Measurements from ENCODE around the gene PEX1.
"Not testable (repeated sequence)": the region's sequence is repeated elsewhere in the genome, so short reads cannot be mapped to it uniquely, and the experiment has no call there.

Gene PEX1

DNA sequence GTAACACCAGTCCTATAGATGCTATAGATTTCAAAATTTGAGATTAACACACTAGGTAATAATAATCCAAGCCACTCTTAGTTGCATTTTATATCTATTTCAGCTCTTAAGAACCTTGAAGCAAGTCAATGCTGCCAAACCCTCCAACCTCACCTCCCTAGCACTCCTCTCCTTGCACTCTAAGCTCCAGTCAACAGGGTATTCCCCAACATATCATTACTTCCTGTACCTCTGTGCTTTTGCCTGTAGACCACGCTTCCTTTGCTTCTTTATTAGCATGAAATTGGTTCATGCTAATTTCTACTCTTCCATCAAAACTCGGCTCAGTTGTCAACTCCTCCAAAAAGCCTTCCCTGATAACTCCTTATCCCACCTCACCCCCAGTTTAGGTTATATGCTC lies 24.6 kb downstream of the PEX1 start:
- DNase-seq: no peak

DNA sequence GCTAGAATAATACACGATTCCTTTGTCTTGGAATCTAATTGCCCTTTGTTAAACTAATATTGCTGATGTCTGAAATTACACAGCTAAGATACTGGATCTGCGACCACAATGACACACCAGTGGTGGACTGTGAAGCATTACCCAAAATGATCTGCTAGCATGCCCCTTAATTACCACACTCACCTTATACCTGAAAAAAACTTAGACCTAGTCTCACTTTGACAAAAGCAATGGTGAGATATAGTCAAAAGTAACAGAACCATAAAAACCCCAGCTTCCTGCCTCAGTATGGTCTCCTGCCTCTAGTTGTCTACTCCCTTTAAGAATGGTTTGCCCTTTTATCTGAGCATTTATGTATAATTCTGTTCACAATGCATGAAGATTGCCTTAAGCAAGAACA lies 29.8 kb downstream of the PEX1 start:
- DNase-seq: no peak

DNA sequence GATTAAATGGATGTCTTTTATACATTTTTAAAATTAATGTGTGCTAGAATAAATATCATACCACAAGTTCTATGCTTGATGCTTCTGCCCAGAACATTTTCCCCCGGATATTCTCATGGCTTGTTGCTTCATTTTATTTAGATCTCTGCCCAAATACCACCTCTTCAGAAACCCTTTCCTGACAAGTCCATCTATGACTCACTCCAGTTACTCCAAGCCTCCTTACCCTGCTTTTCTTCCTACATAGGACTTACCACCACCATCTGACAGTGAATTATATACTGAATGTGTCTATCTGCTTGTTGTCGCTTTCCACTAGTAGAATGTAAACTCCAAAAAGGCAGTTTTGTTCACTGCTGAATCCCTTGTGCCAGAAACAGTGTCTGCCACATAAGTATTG lies 31.4 kb downstream of the PEX1 start:
- no peak for DNase-seq

DNA sequence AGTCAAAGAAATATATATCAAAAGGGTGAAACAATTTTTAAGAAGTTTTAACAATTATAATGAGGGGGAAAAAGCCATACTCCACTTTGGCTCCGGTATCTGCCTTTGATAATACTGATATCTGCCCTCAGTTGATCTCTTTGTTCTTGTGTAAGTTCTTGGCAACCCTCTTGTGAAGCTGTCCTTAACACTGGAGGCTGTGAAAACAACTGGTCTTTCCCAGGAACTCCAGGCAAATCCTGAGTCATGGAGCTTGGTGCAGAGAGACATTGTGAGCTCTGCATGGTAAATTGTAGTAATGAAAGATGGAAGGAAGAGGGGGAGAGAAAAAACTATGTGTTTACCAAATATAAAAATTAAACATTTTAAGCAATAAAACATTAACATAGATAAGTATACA lies 38.7 kb downstream of the PEX1 start:
- DNase-seq: no peak

DNA sequence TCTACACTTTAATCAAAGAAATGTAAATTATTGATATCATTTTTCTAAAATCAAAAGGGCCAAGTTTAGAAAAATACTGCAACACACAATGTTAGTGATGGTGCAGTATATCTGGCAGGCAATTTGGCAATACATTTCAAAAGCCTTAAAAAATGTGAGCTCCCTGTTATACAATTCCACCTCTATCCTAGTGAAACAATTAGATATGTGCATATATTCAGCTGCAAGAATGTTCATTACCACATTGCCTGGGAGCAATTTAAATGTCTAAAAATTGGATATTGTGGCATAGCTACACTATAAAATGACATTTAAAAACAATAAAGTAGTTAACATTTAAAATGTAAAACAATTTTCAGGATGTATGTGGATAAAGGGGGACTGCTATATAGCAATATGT lies 40.5 kb downstream of the PEX1 start:
- no peak for DNase-seq

DNA sequence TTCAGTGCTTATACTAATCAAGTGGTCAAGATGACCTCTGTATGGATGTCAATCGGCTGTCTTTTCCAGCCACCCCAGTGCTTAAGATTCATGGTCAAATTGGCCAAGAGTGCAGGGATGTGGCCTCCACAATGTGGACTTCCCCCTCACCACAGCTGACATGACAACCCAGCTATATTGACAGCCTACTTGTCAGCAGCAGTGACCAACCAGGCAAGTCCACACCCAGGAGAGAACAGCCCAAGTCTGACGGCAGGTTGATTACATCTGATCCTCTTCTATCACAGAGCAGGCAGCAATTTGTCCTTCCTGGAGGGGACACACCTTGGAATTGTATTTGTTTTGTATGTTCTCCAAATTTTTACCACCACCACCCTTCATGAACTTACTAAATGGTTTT lies 42.3 kb downstream of the PEX1 start:
- DNase-seq: no peak

DNA sequence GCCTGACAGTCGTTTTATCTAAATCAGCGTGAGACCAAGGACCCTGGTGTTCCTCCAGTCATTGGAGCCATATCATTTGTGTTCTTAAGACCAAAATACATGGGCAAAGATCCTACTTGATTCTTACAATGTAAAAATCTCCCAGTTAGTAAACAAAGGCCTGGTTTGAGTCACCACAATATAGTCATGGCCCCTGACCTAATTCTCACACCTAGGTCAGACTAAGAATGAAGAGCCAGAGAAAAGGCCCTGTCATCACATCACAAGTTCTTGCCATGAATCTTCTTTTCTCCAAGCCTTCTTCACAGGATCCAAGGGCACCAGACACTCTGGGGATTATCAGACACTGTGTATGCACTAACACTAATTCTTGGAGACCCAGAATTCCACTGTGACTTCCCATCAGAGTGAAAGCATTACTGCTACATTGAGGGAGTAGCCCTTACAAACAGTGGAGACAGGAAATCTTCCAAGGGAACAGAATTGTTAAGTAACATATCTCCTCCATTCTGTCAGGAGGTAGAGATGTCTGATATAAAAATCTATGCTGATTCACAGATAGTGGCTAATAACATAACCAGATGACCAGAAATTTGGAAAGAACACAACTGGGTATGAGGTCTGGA lies 42.9 kb downstream of the PEX1 start:
- DNase-seq: peak; percentile 15

DNA sequence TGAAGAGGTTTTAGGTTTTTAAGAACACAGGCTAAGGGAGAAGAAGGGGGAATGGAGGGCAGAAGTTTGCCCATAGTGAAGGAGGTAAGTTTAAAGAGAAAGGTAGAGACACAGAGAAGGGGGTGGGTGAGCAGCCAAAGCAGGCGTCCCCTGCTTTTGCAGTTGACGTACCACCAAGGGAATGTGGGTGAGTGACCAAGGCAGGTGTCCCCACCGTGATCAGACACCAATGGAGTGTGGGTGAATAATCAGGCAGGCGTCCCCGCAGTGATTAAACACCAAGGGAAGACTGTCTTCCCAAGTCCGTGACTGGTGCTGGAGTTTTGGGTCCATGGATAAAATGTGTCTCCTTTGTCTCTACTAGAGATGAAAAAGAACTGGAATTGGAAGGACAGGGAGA lies 44.1 kb downstream of the PEX1 start:
- DNase-seq: not testable (repeated sequence)

DNA sequence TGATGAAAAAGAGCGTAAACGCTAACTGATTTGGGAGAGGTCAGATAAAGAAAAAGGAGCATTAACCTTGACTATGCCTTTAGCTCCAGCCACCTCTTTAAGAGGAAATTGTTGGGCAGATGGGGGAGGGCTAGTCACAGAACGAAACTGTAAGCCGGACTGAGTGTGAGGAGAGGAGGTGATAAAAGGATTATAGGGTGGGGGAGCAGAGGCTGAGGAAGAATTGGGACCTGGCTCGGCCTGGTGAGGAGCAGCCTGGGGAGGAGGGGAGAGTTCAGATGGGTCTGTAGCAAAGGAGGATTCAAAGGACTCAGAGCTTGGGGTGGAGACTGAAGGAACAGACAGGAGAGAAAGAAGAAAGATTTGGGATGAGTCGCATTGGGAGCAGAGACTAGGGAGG lies 44.7 kb downstream of the PEX1 start:
- DNase-seq: peak; percentile 93

DNA sequence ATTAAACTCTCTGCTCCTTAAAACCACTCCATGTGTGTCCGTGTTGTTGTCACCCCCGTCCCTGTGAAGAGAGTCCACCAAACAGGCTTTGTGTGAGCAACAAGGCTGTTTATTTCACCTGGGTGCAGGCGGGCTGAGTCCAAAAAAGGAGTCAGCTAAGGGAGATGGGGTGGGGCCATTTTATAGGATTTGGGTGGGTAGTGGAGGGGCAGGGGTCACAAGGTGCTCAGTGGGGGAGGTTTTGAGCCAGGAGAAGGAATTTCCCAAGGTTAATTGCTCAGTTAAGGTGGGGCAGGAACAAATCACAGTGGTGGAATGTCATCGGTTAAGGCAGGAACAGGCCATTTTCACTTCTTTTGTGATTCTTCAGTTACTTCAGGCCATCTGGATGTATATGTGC lies 49.2 kb downstream of the PEX1 start:
- DNase-seq: not testable (repeated sequence)

DNA sequence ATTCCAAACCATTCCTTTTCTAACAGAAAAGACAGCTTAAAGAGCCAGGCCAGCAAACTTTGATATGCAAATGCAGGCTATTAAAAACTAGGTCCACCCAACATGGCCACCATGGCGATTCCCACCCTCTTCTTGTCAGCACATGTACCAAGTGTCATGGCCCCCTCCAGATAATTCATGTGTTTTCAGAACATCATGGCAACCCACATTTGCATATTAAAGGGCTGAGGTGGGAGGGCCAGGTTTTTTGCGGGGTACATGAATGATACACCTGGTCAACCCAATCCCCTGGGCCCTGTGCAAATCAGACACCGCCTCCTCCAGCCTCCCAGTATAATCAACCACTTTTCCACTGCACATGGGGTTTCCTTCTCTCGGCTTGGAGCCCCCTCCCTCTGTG lies 49.6 kb downstream of the PEX1 start:
- DNase-seq: no peak

DNA sequence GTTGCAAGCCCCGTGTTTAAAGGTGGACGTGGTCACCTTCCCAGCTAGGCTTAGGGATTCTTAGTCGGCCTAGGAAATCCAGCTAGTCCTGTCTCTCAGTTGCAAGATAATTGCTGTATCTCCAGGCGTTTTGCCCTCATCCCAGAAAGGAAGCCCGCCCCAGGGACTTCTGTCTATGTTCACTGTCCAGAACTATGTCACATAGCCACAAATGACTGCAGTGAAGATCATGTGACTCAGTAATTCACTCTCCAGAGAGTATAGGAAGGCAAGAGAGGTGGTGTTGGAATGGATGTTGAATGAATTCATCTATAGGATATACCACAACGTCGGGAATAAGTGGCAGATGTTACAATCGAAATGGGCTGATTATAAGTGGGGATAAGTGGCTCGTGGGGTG lies 50.2 kb downstream of the PEX1 start:
- peak; percentile 66 for DNase-seq

DNA sequence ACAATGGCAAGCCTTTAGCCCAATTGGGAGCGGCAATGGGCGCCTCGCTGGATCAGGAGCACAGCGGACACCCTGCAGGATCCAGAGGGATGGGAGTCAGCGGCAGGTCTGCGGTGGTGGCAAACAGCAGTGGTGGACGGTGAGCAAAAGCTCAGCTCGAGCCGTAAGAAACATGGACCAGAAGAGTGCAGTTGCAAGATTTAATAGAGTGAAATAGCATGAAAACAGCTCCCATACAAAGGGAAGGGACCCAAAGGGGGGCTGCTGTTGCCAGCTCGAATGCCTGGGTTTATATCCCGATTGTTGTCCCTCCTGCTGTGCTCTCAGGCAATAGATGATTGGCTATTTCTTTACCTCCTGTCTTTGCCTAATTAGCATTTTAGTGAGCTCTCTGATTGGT lies 50.6 kb downstream of the PEX1 start, which contains the start of gene ERVW-1:
Gene ERVW-1 (minus strand): TSS at position 266 of the 400 bp plus-strand sequence. CDS start 7,565 bp downstream, outside the sequence.
- DNase-seq: not testable (repeated sequence)

DNA sequence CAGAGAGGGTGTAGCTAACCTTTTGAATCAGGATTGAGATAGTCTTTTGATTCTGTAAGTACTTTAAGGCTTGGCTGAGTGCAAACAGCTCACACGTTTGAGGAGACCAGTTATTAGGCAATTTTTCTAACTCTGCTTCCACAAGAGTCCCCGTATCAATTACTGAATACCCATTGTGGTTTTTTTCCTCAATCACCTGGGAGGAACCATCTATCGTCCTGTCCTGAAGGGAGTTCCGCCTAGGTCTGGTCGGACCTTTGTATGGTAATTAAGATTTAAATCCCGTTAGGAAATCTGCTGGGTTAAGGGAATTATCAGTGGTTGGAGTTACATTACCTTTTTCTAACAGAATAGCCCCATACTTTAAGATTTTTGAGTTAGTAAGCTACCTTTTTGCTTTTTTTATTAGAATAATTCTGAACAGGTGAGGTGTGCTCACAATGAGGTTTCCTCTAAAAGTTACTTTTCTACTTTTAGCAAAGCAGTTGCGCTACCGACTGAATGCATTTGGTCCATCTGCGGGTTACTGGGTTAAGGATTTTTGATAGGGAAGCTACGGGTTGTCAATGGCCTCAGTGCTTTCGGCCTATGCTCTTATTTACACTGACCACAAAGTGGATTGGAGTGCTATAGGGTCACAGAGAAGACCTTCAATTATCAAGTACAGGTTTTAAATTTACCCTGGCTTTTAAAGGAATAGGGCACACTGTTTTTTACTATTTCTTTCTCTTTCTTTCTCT lies 52.3 kb downstream of the PEX1 start:
- DNase-seq: not testable (repeated sequence)

DNA sequence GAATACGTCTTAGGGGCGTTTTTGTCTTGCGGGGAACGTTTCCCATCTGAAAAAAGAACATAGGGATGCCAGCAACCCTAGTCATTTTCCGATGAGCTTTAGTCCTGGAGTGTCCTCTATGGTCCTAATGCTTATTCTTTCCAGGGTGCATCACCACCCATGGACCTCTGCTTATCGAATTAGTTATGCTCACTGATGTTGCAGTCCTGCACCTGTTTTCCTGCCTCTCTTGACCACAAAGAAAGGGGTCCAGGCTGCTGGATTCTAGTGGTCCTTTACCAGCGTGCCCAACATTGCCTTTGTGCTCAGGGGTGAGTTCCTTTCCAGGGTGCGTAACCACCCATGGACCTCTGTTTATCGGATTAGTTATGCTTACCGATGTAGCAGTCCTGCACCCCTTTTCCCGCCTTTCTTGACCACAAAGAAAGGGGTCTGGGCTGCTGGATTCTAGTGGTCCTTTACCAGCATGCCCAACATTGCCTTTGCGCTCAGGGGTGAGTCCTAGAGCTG lies 53.0 kb downstream of the PEX1 start:
- not testable (repeated sequence) for DNase-seq

DNA sequence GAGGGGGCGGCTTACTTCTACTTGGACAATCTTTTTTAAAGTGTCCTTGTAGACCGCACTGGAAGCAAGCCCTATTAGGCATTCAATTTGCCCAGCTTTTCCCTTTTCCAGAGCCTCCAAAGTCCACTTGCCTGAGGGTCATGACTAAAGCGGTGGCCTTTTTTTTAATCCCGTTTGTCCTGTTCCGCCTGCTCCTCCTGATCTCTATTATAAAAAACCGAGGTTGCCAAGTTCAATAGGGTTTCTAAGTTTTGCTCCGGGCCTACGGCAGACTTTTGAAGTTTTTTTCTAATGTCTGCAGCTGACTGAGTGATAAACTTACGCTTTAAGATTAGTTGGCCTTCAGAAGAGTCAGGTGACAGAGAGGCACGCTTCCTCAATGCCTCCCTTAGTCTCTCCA lies 54.3 kb downstream of the PEX1 start:
- DNase-seq: not testable (repeated sequence)

DNA sequence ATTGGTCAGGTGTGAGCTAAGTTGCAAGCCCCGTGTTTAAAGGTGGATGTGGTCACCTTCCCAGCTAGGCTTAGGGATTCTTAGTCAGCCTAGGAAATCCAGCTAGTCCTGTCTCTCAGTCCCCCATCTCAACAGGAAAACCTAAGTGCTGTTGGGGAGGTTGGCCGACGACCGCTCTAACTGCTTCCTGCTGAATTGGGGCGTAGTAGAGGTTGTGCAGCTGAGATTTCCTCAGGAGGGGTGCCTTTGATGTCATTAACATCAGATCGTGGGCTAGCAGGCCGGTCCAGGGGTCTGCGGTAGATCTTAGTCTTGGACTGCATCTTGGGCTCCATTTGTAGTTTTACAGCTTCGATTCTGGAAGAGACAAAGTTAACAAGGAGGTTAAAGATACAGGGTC lies 59.7 kb downstream of the PEX1 start:
- DNase-seq: not testable (repeated sequence)

DNA sequence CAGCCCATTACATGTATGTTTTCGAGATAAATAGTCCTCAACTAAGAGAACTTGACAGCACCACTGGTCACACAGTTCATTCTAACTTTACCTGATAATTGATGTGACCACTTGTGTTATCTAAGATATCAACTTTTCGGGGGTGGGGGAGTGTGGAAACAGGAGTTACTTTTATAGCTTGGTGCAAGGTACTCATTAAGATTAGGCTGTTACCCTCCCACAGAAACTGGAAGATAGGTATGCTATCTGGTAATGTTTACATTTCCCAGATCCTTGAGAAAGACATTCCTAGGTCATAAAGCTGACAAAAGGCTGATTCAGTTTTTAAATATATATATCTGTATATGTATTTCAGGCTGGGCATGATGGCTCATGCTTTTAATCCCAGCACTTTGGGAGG lies 61.6 kb downstream of the PEX1 start:
- no peak for DNase-seq

DNA sequence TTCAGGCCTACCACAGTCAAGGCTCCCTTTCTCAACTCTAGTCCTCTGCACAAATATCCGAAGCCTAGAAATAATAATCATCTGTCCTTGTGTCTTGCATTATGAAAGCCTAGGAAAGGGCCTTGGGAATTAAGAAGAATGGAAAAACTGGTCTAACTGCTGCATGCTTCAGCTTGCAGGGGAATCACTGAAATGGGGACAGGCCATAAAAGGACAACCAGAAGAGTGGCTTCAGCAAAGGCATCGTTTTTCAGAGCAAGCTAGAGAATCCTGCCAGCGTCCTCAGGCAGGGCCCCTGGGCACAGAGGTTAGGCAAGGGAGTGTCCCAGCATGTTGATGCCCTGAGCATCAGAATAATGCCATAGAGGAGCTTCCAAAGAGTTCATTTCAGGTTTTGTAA lies 63.8 kb downstream of the PEX1 start:
- DNase-seq: no peak

DNA sequence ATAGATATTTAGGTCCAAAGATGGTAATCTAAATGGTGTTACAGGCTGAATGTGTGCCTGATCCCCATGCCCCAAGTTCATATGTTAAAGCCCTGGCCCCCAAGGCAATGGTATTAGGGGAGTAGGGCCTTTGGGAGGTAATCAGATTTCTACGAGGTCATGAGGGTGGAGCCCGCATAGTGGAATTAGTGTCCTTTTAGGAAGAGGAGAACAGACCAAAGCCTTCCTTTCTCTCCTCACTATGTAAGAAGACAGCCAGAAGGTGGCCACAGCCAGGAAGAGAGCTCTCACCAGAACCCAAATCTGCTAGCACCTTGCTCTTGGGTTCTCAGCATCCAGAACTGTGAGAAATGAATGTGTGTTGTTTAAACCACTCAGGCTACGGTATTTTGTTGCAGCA lies 65.8 kb downstream of the PEX1 start:
- peak; percentile 27 for DNase-seq

DNA sequence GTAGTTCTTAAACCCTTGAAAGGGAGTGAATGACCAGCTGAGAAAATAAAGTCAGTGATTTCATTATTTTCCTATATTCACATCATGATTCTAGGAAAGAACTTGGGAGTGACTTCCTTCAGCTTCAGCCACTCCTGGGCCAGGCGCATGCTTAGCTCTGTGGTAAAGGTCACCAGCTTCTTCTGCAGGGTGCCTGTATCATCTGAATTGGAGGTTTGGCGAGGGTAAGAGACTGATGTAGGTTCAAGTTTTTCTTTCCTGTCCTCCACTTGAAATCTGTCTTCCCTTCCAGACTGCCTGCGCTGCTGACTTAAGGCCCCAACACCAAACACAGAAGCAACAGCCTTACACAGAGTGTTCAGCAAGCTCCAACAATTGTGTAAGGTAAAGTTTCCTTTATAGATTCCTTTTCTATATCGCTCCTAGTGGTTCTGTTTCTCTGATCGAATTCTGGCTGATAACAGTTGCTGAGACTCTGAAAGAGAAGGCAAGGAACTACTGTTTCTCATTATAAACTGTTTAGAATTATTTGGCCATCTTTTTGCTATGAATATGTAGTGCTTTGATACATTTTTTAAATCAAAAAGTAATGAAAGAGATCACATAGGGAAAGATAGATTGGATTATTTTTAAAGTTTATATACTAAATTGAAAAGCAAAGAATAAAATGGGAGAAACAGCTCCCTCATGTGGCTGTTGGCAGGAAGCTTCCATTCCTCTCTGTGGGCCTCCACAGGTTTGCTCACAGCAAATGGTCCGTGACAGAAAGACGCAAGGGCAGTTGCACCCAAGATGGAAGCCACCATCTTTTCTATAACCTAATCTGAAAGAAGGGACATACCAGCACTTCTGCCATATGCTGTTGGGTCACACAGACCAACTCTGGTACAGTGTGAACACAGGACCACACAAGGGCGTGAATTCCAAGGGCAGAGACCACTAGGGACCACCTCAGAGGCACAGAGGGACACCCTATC lies 67.0 kb downstream of the PEX1 start:
- DNase-seq: peak; percentile 68

DNA sequence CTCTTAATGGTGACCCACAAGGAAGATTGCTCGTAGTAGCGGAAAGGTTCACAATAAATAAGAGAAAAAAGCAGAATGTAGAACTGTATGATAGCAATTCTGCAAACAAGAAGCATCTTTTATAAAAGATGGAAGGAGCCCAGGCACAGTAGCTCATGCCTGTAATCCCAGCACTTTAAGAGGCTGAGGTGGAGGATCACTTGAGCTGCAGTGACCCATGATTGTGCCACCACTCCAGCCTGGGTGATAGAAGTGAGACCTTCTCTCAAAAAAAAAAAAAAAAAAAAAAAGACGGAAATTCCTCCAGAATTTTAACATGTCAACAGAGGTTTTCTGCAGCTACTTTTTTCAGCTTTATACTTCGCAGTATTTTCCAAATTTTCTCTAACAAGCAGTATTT lies 67.8 kb downstream of the PEX1 start:
- DNase-seq: no peak

DNA sequence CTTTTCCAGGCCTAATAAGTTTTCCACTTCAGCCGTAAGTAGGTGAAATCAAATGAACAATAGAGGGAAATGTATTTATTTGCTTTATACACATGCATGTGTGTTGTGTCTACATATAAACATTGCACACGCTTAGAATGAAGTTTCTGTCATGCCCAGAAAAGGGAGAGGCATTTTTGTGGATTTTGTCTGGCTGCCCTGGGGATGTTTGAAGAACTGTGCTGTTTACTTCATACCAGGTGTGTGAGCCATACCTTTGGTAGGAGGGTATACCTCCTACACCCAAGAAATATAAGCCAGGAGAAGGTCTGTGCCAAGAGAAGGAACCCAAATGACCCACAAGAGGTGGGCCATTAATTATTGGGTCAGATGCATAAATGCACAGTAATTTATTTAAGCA lies 68.2 kb downstream of the PEX1 start:
- no peak for DNase-seq
